GM12878 (cell line): Measurements from ENCODE around the gene PPIL3. TPM values are rescaled to one million over a fixed set of nuclear protein-coding genes. Genes with fewer than 3 reads are reported as not detected.

Experiments used
- BCL11A ChIP-seq: IDR thresholded peaks from 2 replicates; pipeline ENCODE4 v1.6.1; 2011; ENCODE audit warnings: low read depth, low read length
- JUNB ChIP-seq: IDR thresholded peaks from 2 replicates; pipeline ENCODE4 v1.6.1; 2016; ENCODE audit warnings: antibody characterized with exemption, mild to moderate bottlenecking
- PAX5 ChIP-seq: IDR thresholded peaks from 2 replicates; pipeline ENCODE4 v1.6.1; 2011; ENCODE audit warnings: low read depth, low read length, borderline replicate concordance
- PKNOX1 ChIP-seq: fragments of 450-650 bp; IDR thresholded peaks from 2 replicates; pipeline ENCODE4 v1.6.1; 2016; ENCODE audit warnings: mild to moderate bottlenecking
- POLR2AphosphoS5 ChIP-seq: IDR thresholded peaks from 2 replicates; pipeline ENCODE4 v1.6.1; 2011; ENCODE audit warnings: mild to moderate bottlenecking, low read length, inconsistent platforms
- PRDM15 ChIP-seq: fragments of 450-650 bp; formaldehyde crosslinking; IDR thresholded peaks from 2 replicates; pipeline ENCODE4 v1.4.0; 2020; ENCODE audit warnings: mild to moderate bottlenecking, moderate library complexity
- RAD21 ChIP-seq: IDR thresholded peaks from 2 replicates; pipeline ENCODE4 v1.6.1; 2011; ENCODE audit warnings: mild to moderate bottlenecking, low read depth, low read length, moderate library complexity; ENCODE audit not compliant: insufficient read depth
- RBBP5 ChIP-seq: fragments of 200-600 bp; sonication (generic); conservative IDR thresholded peaks from 2 replicates; pipeline ENCODE4 v1.6.1; 2016
- polyA plus RNA-seq, 11 experiments: library from polyadenylated mRNA; depleted of rRNA in 4 of 11; unstranded in 6 of 11; stranded (reverse) in 5 of 11; fragments of >200 nt; fragmentation: Nextera tagmentation in 4 of 11; fragmentation: Illumina TruSeq in 1 of 11; extraction: Ambion mirVana in 4 of 11; extraction: Trizol in 1 of 11; gene quantifications; 1 replicate in 1 of 11; 2 replicates in 10 of 11; pipeline versions ENCODE4 v1.2.1 to v1.2.3, GENCODE V29; 2011 to 2016; ENCODE audit warnings: inconsistent platforms in 2 of 11, missing spikeins in 2 of 11, low read depth in 1 of 11
- total RNA-seq, 4 experiments: library from RNA; depleted of rRNA in 3 of 4; stranded (reverse); fragments of >200 nt in 3 of 4; fragmentation: Illumina TruSeq in 1 of 4; extraction: Trizol in 1 of 4; gene quantifications; 2 replicates each; pipeline versions ENCODE4 v1.2.1 to v1.2.3, GENCODE V29; 2013 to 2021

Gene PPIL3
- total and polyA plus RNA-seq, 10 of the 15 experiments (the other 5 are each of a cell fraction or from before 2014, with no cell fraction given): 33.8 to 176 (median 59.1) TPM

- TF ChIP-seq PAX5 (peak; percentile 84), JUNB (no peak), RAD21 (no peak), PKNOX1 (peak; percentile 82), POLR2AphosphoS5 (peak; percentile 99), BCL11A (0 out of 2 replicates have a peak, but pooled peaks have one; percentile 36), PRDM15 (CRISPR knock-in tag) (no peak), RBBP5 (0 out of 2 replicates have a peak, but pooled peaks have one; percentile 59)
These were observed 24.5 kb downstream of the PPIL3 start, which contains the start of gene CLK1 (continued) for GRCh38 chr2:200864176-200865034.
